Muscle layer of duodenum (tissue), 2 donors: Measurements from ENCODE around the gene ATXN1L.
A peak's percentile ranks its signal among the peaks of the same experiment; 100 is the strongest.
"Not testable (repeated sequence)": the region's sequence is repeated elsewhere in the genome, so short reads cannot be mapped to it uniquely, and the experiment has no call there.

ENCODE experiments used
- H3K27ac ChIP-seq: one replicate; pipeline ENCODE4 v1.7.0; 2013; ENCODE audit warnings: mild to moderate bottlenecking, low read length
- H3K27me3 ChIP-seq: one replicate; pipeline ENCODE4 v1.7.0; 2013; ENCODE audit warnings: low read depth, mild to moderate bottlenecking, control low read depth, low read length
- H3K36me3 ChIP-seq, 2 donors: one replicate each; pipeline ENCODE4 v1.7.0; 2013; ENCODE audit warnings: low read length in 2 of 2, control low read depth in 1 of 2, mild to moderate bottlenecking in 1 of 2; ENCODE audit not compliant: insufficient read depth in 2 of 2, control insufficient read depth in 1 of 2
- H3K4me1 ChIP-seq, 2 donors: one replicate each; pipeline ENCODE4 v1.7.0; 2013; ENCODE audit warnings: low read length in 2 of 2, mild to moderate bottlenecking in 2 of 2, control low read depth in 1 of 2, moderate library complexity in 1 of 2; ENCODE audit not compliant: insufficient read depth in 2 of 2, control insufficient read depth in 1 of 2
- H3K4me3 ChIP-seq, 2 donors: one replicate each; pipeline ENCODE4 v1.7.0; 2013; ENCODE audit warnings: low read length in 2 of 2, low read depth in 1 of 2, mild to moderate bottlenecking in 1 of 2
- H3K9me3 ChIP-seq, 2 donors: one replicate each; pipeline ENCODE4 v1.7.0; 2013; ENCODE audit warnings: low read length in 2 of 2, control low read depth in 1 of 2, mild to moderate bottlenecking in 1 of 2; ENCODE audit not compliant: control insufficient read depth in 1 of 2
- donor health status: healthy.

Gene ATXN1L

DNA sequence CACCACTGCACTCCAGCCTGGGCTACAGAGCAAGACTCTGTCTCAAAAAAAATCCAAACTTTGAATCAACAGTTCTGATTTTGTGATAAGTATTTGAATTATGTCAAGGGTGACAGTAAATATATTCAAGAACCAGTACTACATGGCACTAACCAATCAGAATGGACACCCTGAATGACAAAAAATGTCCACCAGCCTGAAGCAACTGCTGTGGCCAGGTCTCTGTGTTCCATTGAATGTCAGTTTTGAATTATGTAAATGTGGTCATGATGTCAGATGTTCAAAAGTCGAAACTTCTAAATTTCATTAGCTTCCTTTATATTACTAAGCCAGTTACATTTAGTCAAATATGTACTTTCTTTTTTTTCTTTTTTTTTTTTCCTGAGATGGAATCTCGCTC, 15.4 kb upstream of the ATXN1L start:
- no peak overlapping the region for H3K4me3 ChIP-seq
- H3K27me3 ChIP-seq, result no peaks in the 10 kb centered on the region
- H3K36me3 ChIP-seq, result no peaks in the 10 kb centered on the region
- H3K9me3 ChIP-seq, result no peaks in the 10 kb centered on the region
- no peak overlapping the region for H3K27ac ChIP-seq
- H3K4me1 ChIP-seq, result no peaks in the 10 kb centered on the region

DNA sequence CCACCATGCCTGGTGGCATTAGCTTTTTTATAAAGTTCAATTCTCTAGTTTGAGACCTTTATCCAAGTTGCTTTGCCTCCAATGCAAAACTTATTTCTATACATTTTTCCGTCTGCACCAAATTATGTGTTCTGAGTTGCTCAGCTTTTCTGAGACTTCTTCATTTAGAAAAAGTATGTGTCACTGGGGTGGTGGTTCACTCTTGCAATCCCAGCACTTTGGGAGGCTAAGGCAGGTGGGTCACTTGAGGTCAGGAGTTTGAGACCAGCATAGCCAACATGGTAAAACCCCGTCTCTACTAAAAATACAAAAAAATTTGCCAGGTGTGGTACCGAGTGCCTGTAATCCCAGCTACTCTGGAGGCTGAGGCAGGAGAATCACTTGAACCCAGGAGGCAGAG, 14.1 kb upstream of the ATXN1L start:
- H3K9me3 ChIP-seq, H3K36me3 ChIP-seq, H3K27me3 ChIP-seq, H3K27ac ChIP-seq, H3K4me3 ChIP-seq, H3K4me1 ChIP-seq: not testable (repeated sequence)

DNA sequence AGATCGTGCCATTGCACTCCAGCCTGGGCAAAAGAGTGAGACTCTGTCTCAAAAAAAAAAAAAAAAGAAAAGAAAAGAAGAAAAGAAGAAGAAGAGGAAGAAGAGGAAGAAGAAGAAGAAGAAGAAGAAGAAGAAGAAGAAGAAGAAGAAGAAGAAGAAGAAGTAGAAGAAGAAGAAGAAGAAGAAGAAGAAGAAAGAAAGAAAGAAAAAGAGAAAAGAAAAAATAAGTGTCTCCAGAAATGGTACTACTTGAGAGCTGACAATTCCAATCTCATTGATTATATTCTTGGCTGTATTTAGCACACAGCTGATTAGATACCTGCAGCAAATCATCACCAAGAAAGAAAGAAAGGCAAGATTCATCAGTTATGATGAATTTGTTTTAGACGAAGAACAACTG, 13.7 kb upstream of the ATXN1L start:
- H3K36me3 ChIP-seq, H3K27ac ChIP-seq, H3K4me3 ChIP-seq, H3K4me1 ChIP-seq, H3K27me3 ChIP-seq, H3K9me3 ChIP-seq: not testable (repeated sequence)

DNA sequence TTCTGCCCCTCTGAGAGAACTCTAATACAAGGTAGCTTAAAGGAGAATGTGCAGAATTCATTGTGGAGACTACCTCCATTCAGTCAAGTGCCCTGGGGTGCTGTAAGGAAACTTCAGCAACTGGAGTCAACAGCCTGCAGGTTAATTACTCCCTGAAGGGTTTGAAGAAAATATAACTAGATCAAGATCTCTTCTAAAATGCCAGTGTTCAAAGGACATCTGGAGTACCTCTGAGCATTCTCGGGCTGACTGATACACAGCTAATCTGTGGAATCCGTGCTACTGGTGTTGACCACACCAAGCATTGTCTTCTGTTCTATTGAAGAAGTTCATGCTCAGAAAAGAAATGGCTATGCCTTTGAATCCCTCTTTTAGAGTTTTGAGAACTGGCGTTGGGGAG, 11.5 kb upstream of the ATXN1L start:
- Histone ChIP-seq H3K4me1 (no peaks in the 10 kb centered on the region), H3K27ac (no peak overlapping the region), H3K27me3 (no peaks in the 10 kb centered on the region), H3K9me3 (no peaks in the 10 kb centered on the region), H3K4me3 (no peak overlapping the region), H3K36me3 (no peaks in the 10 kb centered on the region)

DNA sequence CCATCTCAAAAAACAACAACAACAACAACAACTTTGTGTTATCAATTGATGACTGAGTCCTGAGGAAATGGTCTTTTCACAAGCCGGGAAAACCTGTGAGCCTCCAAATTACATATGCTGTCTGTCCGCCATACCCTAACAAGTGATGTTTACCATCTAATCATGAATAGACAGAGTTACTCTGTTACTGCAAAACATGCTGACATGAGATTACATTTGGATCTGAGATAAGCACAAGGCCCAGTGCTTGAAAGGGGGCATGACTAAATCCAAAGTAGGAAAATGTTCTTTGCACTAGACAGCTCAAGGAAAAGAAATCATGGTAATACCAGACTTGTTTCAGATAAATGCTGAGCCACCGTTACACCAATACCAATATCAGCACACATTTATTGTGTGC, 8.6 kb upstream of the ATXN1L start:
- Histone ChIP-seq H3K27ac (no peak overlapping the region), H3K4me1 (no peaks in the 10 kb centered on the region), H3K36me3 (no peaks in the 10 kb centered on the region), H3K27me3 (no peaks in the 10 kb centered on the region), H3K9me3 (no peaks in the 10 kb centered on the region), H3K4me3 (no peak overlapping the region)

DNA sequence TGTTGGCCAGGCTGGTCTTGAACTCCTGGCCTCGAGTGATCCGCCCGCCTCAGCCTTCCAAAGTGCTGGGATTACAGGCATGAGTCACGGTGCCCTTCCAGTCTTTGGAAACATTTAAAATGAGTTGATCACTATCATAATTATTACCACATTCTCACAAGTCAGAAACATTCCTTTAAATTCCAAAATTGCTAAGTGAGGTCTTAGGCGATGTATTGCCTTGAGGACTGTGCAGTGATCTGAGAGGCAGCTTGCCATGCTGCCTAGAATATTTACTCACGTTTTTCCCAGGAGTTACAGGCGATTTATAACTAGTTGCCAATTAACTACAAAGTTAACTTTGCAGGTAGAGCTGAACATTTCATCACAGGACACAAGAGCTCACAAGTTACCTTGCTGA, 5.7 kb upstream of the ATXN1L start:
- no peak overlapping the region for H3K4me3 ChIP-seq
- no peaks in the 10 kb centered on the region for H3K27me3 ChIP-seq
- H3K27ac ChIP-seq, result no peak overlapping the region
- no peaks in the 10 kb centered on the region for H3K9me3 ChIP-seq
- no peaks in the 10 kb centered on the region for H3K36me3 ChIP-seq
- peaks cover 0 to under 1% of the 10 kb centered on the region in 2 donors for H3K4me1 ChIP-seq

DNA sequence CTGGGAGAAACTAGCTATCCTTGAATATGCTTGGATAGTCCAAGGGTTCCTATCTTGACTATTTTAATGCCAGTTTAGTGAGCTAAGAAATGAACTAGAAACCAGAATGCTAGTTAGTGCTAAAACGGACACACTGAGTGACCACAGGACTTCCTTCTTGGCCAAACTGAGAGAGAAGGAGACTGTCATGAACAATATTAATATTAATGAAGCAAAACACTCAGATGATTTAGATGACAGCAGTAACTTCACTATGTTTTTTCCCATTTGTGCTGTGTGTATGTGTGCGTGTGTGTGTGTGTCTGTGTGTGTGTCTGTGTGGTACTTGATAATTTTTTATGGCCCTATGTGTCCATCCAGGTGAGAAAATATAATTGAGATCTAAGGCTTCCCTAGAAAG, 2.2 kb upstream of the ATXN1L start:
- Histone ChIP-seq H3K36me3 (peaks cover 4 to 6% of the 10 kb centered on the region in 2 donors), H3K27me3 (no peaks in the 10 kb centered on the region), H3K9me3 (no peaks in the 10 kb centered on the region), H3K4me3 (no peak overlapping the region), H3K4me1 (peaks cover 9 to 20% of the 10 kb centered on the region in 2 donors), H3K27ac (no peak overlapping the region)

DNA sequence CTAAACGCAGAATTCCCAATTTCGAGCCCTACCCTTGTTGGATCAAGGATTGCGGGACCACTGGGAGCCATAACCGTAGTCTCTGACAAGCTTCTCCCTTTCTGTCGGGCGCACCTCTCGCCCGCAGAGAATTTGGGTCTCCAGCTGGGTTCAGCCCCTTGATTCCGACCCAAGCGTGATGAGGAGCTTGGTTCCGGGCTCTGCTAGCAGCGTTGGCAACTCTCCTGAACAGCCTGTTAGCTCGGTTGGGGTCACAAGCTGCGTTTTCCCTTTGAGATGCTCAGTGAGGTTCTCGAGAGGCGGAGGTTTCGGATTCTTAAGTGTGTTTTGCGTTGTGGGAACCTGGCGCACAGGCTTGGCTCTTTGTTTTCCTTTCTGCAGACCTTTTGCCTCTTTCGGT, 655 bp downstream of the ATXN1L start:
- no peaks in the 10 kb centered on the region for H3K27me3 ChIP-seq
- H3K36me3 ChIP-seq, result peaks cover 30 to 32% of the 10 kb centered on the region in 2 donors
- no peaks in the 10 kb centered on the region for H3K9me3 ChIP-seq
- peak overlapping the region; percentile 97 to 100 for H3K4me3 ChIP-seq
- peak overlapping the region; percentile 82 for H3K27ac ChIP-seq
- H3K4me1 ChIP-seq, result peaks cover 9 to 20% of the 10 kb centered on the region in 2 donors

DNA sequence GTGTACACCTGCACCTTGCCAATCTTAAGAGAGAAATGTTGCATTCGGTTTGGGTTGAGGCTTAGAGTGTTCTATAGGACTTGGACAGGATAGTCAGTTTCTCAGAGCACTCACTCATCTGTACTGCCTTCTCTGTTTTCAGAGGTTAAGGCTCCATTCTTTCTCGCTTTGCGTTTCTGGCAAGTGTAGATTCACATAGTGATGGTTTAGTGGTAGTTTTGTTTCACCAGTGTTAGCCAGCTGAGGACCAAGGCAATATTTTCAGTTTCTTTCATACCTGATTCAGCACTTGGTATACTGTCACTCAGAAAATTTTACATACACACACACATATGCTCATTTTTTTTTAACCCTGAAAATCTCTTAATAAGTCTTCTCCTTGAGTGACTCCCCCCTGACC, 1.3 kb downstream of the ATXN1L start:
- Histone ChIP-seq H3K4me3 (peak overlapping the region; percentile 97 to 100), H3K4me1 (peaks cover 9 to 20% of the 10 kb centered on the region in 2 donors), H3K9me3 (no peaks in the 10 kb centered on the region), H3K27me3 (no peaks in the 10 kb centered on the region), H3K27ac (no peak overlapping the region), H3K36me3 (peaks cover 36 to 38% of the 10 kb centered on the region in 2 donors)

DNA sequence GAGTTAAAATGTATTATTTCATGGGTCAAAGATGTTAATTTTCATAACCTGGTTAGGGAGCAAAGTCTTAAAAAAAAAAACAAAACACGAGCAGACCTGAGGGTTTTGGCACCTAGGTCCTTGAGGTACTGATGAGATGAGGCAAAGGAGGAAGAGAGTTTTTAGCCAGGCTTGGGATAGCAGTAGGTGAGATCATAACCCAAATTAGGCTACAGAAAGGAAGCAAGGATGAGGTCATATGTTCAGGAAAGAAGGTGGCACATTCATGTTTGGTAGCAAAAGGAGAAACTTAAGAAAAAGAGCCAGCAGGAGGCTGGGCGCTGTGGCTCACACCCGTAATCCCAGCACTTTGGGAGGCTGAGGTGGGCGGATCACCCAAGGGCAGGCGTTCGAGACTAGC, 2.8 kb downstream of the ATXN1L start:
- Histone ChIP-seq H3K36me3 (peaks cover 37 to 51% of the 10 kb centered on the region in 2 donors), H3K4me3 (no peak overlapping the region)

DNA sequence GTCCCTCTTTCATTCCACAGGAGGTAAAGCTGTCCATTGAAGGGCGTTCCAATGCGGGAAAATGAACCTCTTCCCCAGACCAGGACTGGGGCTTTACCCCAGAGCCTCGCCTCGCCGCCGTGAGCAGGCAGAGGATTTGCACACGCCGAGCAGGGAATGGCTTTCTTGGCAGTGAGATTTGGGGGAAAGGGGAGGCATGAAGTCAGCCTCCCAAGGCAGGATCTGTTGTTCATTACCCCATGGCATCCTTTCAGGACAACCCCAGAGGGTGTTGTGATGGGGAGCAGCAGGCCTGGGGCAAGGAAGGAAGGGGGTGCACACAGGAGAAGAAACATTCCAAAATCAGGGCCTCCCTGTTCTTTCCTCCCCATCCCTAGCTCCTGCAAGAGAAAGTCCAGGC, 6.0 kb downstream of the ATXN1L start:
- Histone ChIP-seq H3K27me3 (no peaks in the 10 kb centered on the region), H3K4me3 (no peak overlapping the region), H3K27ac (no peak overlapping the region), H3K9me3 (no peaks in the 10 kb centered on the region), H3K36me3 (peaks cover 42 to 51% of the 10 kb centered on the region in 2 donors), H3K4me1 (peaks cover 6 to 11% of the 10 kb centered on the region in 2 donors)

More for the DNA sequence above, 2.8 kb downstream of the ATXN1L start:
- Histone ChIP-seq H3K27me3 (no peaks in the 10 kb centered on the region), H3K27ac (no peak overlapping the region), H3K4me1 (peaks cover 9 to 20% of the 10 kb centered on the region in 2 donors), H3K9me3 (no peaks in the 10 kb centered on the region)

DNA sequence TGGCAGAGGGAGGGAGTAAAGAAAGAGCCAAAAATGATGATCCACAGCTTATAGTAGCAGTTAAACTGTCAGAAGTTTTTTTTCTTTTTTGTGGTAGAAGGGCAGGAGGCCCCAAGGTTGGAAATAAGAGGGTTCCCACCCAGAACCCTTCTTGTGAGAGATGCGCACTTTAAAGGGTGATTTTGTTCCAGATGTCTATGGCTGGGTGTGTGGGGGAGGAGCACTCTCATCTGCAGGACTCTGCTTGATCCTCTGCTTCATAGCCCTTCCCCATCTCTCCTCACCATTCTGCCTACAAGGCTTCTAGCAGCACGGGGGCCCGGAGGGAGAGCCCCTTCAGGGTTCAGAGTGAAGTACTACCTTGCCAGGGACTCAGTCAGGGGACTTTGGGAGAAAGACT, 6.4 kb downstream of the ATXN1L start:
- Histone ChIP-seq H3K27me3 (no peaks in the 10 kb centered on the region), H3K9me3 (no peaks in the 10 kb centered on the region), H3K4me3 (no peak overlapping the region), H3K4me1 (peaks cover 2 to 7% of the 10 kb centered on the region in 2 donors), H3K27ac (no peak overlapping the region), H3K36me3 (peaks cover 42 to 51% of the 10 kb centered on the region in 2 donors)
